Hepatocyte (in vitro differentiated cells): ENCODE measurements around the gene BAZ2A. TPM values are rescaled to one million over a fixed set of nuclear protein-coding genes. Genes with fewer than 3 reads are reported as not detected.
A peak's percentile ranks its signal among the peaks of the same experiment; 100 is the strongest.

Experiments used
- DNase-seq: peaks from one replicate; pipeline ENCODE4 v3.0.0-alpha.2; 2016; ENCODE audit warnings: low spot score
- H2AFZ ChIP-seq: fragments of 200-600 bp; sonication (generic); 2 replicates; pipeline ENCODE4 v1.6.0; 2016; ENCODE audit warnings: antibody characterized with exemption, mild to moderate bottlenecking
- H3K27ac ChIP-seq: fragments of 200-600 bp; sonication (generic); 2 replicates; pipeline ENCODE4 v1.5.1; 2016; ENCODE audit warnings: mild to moderate bottlenecking
- H3K27me3 ChIP-seq: fragments of 200-600 bp; sonication (generic); 2 replicates; pipeline ENCODE4 v1.6.1; 2016
- H3K36me3 ChIP-seq: fragments of 200-600 bp; sonication (generic); replicated peaks from 2 replicates; pipeline ENCODE4 v1.5.1; 2016; ENCODE audit warnings: low read depth; ENCODE audit not compliant: insufficient read depth
- H3K4me1 ChIP-seq: fragments of 200-600 bp; sonication (generic); 2 replicates; pipeline ENCODE4 v1.5.1; 2016; ENCODE audit warnings: mild to moderate bottlenecking, moderate library complexity; ENCODE audit not compliant: insufficient read depth
- H3K4me2 ChIP-seq: fragments of 200-600 bp; sonication (generic); 2 replicates; pipeline ENCODE4 v1.6.0; 2016
- H3K4me3 ChIP-seq: fragments of 200-600 bp; sonication (generic); 2 replicates; pipeline ENCODE4 v1.5.1; 2016; ENCODE audit warnings: mild to moderate bottlenecking
- H3K79me2 ChIP-seq: fragments of 200-600 bp; sonication (generic); 2 replicates; pipeline ENCODE4 v1.6.0; 2017; ENCODE audit warnings: mild to moderate bottlenecking
- H3K9me2 ChIP-seq: fragments of 200-600 bp; sonication (generic); replicated peaks from 2 replicates; pipeline ENCODE4 v1.6.0; 2017; ENCODE audit warnings: mild to moderate bottlenecking; ENCODE audit not compliant: insufficient read depth
- H3K9me3 ChIP-seq: fragments of 200-600 bp; sonication (generic); 2 replicates; pipeline ENCODE4 v1.5.1; 2016; ENCODE audit warnings: low read depth, mild to moderate bottlenecking
- H4K20me1 ChIP-seq: fragments of 200-600 bp; sonication (generic); 2 replicates; pipeline ENCODE4 v1.6.0; 2016; ENCODE audit warnings: mild to moderate bottlenecking; ENCODE audit not compliant: insufficient read depth, poor library complexity, severe bottlenecking
- CTCF ChIP-seq: fragments of 200-600 bp; sonication (generic); IDR thresholded peaks from 2 replicates; pipeline ENCODE4 v1.5.1; 2016; ENCODE audit warnings: antibody characterized with exemption, mild to moderate bottlenecking; ENCODE audit not compliant: poor library complexity
- EZH2 ChIP-seq: fragments of 200-600 bp; sonication (generic); IDR thresholded peaks from 2 replicates; pipeline ENCODE4 v1.6.1; 2016; ENCODE audit warnings: antibody characterized with exemption, mild to moderate bottlenecking, borderline replicate concordance
- EZH2phosphoT487 ChIP-seq: fragments of 200-600 bp; sonication (generic); IDR thresholded peaks from one replicate; pipeline ENCODE4 v1.6.1; 2018; ENCODE audit warnings: antibody characterized with exemption, mild to moderate bottlenecking, low read depth, moderate library complexity; ENCODE audit not compliant: unreplicated experiment, severe bottlenecking
- WGBS: methylation state at CpG from one replicate; pipeline ENCODE4 v1.1.6; 2016; ENCODE audit warnings: low lambda C conversion rate; ENCODE audit errors: missing lambda C conversion rate; 5-methylcytosine and 5-hydroxymethylcytosine counted together
- polyA plus RNA-seq: library from polyadenylated mRNA; unstranded; fragments of >200 nt; fragmentation: Nextera tagmentation; extraction: Ambion mirVana; gene quantifications from 2 replicates; pipeline ENCODE4 v1.2.1, GENCODE V29; 2016
- total RNA-seq: library from RNA; depleted of rRNA; stranded (reverse); fragments of >200 nt; gene quantifications from 2 replicates; pipeline ENCODE4 v1.2.3, GENCODE V29; 2014

Gene BAZ2A
- total and polyA plus RNA-seq, 2 experiments from 2014 or later = 27.9 to 33.1 TPM

GRCh38 chr12:56628671-56629458 lies 1.3 kb downstream of the BAZ2A start:
- 3% methylated on average over 18 of the region's 18 CpGs for WGBS
- Histone ChIP-seq H3K4me3 (peak overlapping the region; percentile 98), H3K4me2 (peak overlapping the region; percentile 81), H3K36me3 (no peaks in the 10 kb centered on the region), H3K27ac (peak overlapping the region; percentile 95), H3K9me2 (no peaks in the 10 kb centered on the region), H3K4me1 (peaks cover 24% of the 10 kb centered on the region), H4K20me1 (peaks cover 55% of the 10 kb centered on the region), H2AFZ (peak overlapping the region; percentile 55), H3K79me2 (peaks cover 95% of the 10 kb centered on the region), H3K27me3 (no peaks in the 10 kb centered on the region), H3K9me3 (no peaks in the 10 kb centered on the region)
- TF ChIP-seq EZH2phosphoT487 (no peak), EZH2 (no peak), CTCF (no peak)
- DNase-seq = peak; percentile 69

GRCh38 chr12:56626701-56627100 lies 3.4 kb downstream of the BAZ2A start:
- Histone ChIP-seq H3K27ac (no peak overlapping the region), H3K27me3 (no peaks in the 10 kb centered on the region), H4K20me1 (peaks cover 73% of the 10 kb centered on the region), H2AFZ (no peak overlapping the region), H3K4me2 (no peak overlapping the region), H3K9me2 (no peaks in the 10 kb centered on the region), H3K9me3 (no peaks in the 10 kb centered on the region), H3K36me3 (no peaks in the 10 kb centered on the region), H3K4me3 (no peak overlapping the region), H3K79me2 (peaks cover 97% of the 10 kb centered on the region), H3K4me1 (peaks cover 2% of the 10 kb centered on the region)
- no peak for DNase-seq
- TF ChIP-seq CTCF (no peak), EZH2phosphoT487 (no peak)

GRCh38 chr12:56622535-56622934 lies 7.6 kb downstream of the BAZ2A start:
- Histone ChIP-seq H3K9me3 (no peaks in the 10 kb centered on the region), H2AFZ (no peak overlapping the region), H3K27me3 (no peaks in the 10 kb centered on the region), H3K27ac (no peak overlapping the region), H3K79me2 (peaks cover 98% of the 10 kb centered on the region), H3K4me3 (no peak overlapping the region), H3K4me2 (no peak overlapping the region), H4K20me1 (peaks cover 97% of the 10 kb centered on the region), H3K4me1 (no peaks in the 10 kb centered on the region), H3K9me2 (no peaks in the 10 kb centered on the region), H3K36me3 (no peaks in the 10 kb centered on the region)
- TF ChIP-seq CTCF (no peak), EZH2phosphoT487 (no peak), EZH2 (no peak)
- 92% methylated on average over 1 of the region's 1 CpG for WGBS
- no peak for DNase-seq
